ENCODE measurements around the gene LRGUK.

The LRGUK gene

GRCh38 chr7:134175334-134176036 lies 48.3 kb downstream of the LRGUK start:
- H3K27ac ChIP-seq: no peak overlapping the region
- TF ChIP-seq CTCF (conservative IDR thresholded peaks at IDR 0.05) (no peak), ZFX (IDR thresholded peaks at IDR 0.05) (no peak)

GRCh38 chr7:134176037-134176350 lies 48.9 kb downstream of the LRGUK start:
- TF ChIP-seq CTCF (conservative IDR thresholded peaks at IDR 0.05) (no peak), ZFX (IDR thresholded peaks at IDR 0.05) (no peak)
- no peak overlapping the region for H3K27ac ChIP-seq

GRCh38 chr7:134179036-134180011 lies 52.2 kb downstream of the LRGUK start:
- no peak overlapping the region for H3K27ac ChIP-seq
- no peak for TF ChIP-seq ZFX (IDR thresholded peaks at IDR 0.05)
- TF ChIP-seq CTCF (conservative IDR thresholded peaks at IDR 0.05): no peak

GRCh38 chr7:134180376-134180775 lies 53.2 kb downstream of the LRGUK start:
- no peak overlapping the region for H3K27ac ChIP-seq
- no peak for TF ChIP-seq ZFX (IDR thresholded peaks at IDR 0.05)
- no peak for TF ChIP-seq CTCF (conservative IDR thresholded peaks at IDR 0.05)

- TF ChIP-seq CTCF (conservative IDR thresholded peaks at IDR 0.05) (no peak), ZFX (IDR thresholded peaks at IDR 0.05) (no peak)
Observed at GRCh38 chr7:134182078-134182477, 54.9 kb downstream of the LRGUK start.

GRCh38 chr7:134184767-134185166 lies 57.6 kb downstream of the LRGUK start:
- no peak for TF ChIP-seq ZFX (IDR thresholded peaks at IDR 0.05)
- no peak for TF ChIP-seq CTCF (conservative IDR thresholded peaks at IDR 0.05)

More at GRCh38 chr7:134182078-134182477, 54.9 kb downstream of the LRGUK start:
- H3K27ac ChIP-seq: no peak overlapping the region

GRCh38 chr7:134186027-134186426 lies 58.9 kb downstream of the LRGUK start:
- H3K27ac ChIP-seq: no peak overlapping the region
- TF ChIP-seq ZFX (IDR thresholded peaks at IDR 0.05) (no peak), CTCF (conservative IDR thresholded peaks at IDR 0.05) (no peak)

More at GRCh38 chr7:134184767-134185166, 57.6 kb downstream of the LRGUK start:
- H3K27ac ChIP-seq: no peak overlapping the region

Data from C4-2B (cell line).